HG02571 (cell line): ENCODE results near the gene MESP2.

Source experiments
- ATAC-seq: cut with Tn5 transposase; IDR thresholded peaks from one replicate; pipeline ENCODE4 v1.9.1; 2021; ENCODE audit warnings: mild to moderate bottlenecking, moderate library complexity; ENCODE audit not compliant: unreplicated experiment

The MESP2 gene

GRCh38 chr15:89799011-89799911 is 23.1 kb downstream of the MESP2 start:
- ATAC-seq = no peak

GRCh38 chr15:89799918-89800498 is 23.9 kb downstream of the MESP2 start:
- ATAC-seq = no peak

- ATAC-seq = no peak
Observed at GRCh38 chr15:89801471-89802195, 25.5 kb downstream of the MESP2 start.

- no peak for ATAC-seq
Observed at GRCh38 chr15:89802231-89802928, 26.2 kb downstream of the MESP2 start.

GRCh38 chr15:89802986-89803824 is 27.1 kb downstream of the MESP2 start:
- no peak for ATAC-seq

GRCh38 chr15:89803941-89804800 is 28.0 kb downstream of the MESP2 start:
- ATAC-seq = no peak

GRCh38 chr15:89805241-89806209 is 29.4 kb downstream of the MESP2 start:
- ATAC-seq = no peak

GRCh38 chr15:89806210-89806558 is 30.1 kb downstream of the MESP2 start:
- no peak for ATAC-seq

- no peak for ATAC-seq
Observed at GRCh38 chr15:89806559-89807550, 30.7 kb downstream of the MESP2 start.

GRCh38 chr15:89807689-89808088 is 31.6 kb downstream of the MESP2 start:
- no peak for ATAC-seq

GRCh38 chr15:89808160-89808870 is 32.2 kb downstream of the MESP2 start:
- no peak for ATAC-seq

GRCh38 chr15:89809093-89809786 is 33.1 kb downstream of the MESP2 start:
- ATAC-seq = no peak

- no peak for ATAC-seq
Observed at GRCh38 chr15:89809787-89810148, 33.6 kb downstream of the MESP2 start.

- no peak for ATAC-seq
Observed at GRCh38 chr15:89810837-89811236, 34.7 kb downstream of the MESP2 start.

GRCh38 chr15:89812011-89812846 is 36.1 kb downstream of the MESP2 start:
- ATAC-seq = no peak
